Stimulated activated CD8-positive, alpha-beta memory T cell treated with anti-CD3 and anti-CD28 coated beads, Interleukin-15, amount 100 ng/mL, for 24 hours (primary cell): ENCODE data around the gene GALNT10.
A peak's percentile ranks its signal among the peaks of the same experiment; 100 is the strongest.

ENCODE experiments used
- DNase-seq: peaks from one replicate; pipeline ENCODE4 v3.0.0-alpha.2; 2020; ENCODE audit warnings: low read depth

Gene GALNT10

DNA sequence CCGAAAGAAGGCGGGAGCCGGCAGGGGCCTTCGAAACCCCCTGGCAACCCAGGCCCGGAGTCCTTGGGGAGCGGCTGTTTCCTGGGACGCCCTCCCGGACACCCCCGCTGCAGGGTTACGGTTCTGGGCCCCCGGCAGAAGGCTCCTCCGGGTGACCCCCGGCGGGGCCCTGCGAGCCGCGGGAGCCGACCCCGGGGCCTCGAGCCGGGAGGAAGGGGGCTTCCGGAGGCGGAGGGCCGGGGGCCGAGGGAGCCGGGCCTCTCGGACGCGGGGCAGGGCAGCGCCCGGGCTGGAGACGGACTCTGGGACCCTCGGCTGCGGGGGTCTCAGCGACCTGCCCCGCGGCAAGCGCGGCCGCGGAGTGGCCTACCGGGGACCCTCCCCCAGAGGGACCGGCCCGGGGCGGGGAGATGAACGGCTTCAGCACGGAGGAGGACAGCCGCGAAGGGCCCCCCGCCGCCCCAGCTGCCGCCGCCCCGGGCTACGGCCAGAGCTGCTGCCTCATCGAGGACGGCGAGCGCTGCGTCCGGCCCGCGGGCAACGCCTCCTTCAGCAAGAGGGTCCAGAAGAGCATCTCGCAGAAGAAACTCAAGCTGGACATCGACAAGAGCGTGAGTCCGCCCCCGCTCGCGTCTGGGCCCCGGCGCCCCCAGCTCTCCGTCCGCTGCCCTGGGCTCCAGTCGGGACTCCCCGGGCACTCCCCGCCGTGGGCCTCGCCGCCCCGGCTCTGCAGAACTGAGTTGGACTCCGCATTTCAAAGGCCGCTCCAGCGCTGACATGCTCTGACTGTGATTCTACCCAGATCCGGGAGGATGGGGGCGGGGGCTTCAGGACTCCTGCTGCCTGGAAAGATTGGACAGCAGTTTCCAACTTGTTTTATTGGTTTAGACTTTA, 255.9 kb downstream of the GALNT10 start:
- DNase-seq, result peak; percentile 7

DNA sequence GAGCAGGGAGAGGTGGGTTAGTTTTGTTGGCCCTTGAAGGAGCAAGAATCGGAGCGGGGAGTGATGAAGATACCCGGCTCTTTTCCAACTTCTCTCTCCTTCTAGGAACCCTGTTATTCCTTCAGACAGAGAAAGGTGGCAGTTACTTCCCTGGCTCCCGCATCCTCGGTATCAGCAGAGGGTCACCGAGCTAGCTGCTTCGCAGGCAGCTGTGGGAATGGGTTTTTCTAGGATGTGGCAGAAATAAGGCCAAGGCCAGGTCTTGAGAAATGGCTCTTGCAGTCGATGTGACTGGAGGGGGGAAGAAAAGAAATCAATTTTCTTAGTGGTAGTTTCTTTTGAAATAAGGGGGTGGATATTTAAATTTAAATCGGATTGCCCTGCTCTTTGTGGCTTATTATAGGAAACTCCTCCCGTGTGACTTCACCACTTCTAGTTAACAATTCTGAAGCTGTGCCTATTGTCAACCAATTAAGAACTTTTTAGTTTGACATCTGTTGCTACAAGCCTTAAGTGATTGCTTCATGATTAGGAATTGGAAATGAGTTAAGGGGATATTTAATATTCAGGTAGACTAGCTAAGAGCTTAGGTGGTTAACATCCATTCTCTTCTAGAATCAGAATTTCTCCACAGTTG, 256.7 kb downstream of the GALNT10 start:
- no peak for DNase-seq

DNA sequence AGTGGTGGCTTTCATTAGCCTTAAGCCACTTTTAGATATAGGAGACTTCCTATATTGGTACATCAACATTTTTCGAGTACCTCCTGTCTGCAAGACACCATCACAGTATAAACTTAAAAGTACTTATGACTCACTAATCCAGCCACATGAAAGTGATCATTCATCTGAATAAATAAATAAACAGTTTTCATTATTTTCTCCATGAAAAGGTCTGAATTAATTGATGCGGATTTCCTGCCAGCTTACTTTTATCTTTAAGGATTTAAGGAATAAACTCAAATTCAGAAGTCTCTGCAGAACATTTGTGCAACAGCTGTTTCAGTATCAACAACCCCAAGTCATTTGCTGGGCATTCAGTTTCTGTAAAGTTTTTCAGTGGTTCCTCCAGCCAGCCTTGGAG, 259.3 kb downstream of the GALNT10 start:
- no peak for DNase-seq

DNA sequence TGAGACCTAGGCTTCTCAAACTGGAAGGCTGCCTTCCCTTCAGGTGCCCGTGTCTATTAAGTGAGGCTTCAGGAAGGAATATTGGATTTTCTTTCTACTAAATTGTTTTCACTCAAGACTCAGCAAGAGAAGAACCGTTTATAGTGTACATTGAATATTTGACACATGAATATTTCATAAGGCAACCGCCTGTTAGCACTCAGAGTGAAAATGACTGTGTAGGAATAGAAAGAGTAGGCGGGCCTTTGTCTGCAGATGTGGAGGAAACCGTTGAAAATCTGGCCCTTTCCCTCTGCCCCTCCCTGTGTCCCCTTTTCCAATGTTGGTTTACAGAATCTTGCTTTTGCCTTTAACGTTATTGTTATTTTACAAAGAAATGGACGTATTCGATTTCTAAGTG, 261.4 kb downstream of the GALNT10 start:
- no peak for DNase-seq

DNA sequence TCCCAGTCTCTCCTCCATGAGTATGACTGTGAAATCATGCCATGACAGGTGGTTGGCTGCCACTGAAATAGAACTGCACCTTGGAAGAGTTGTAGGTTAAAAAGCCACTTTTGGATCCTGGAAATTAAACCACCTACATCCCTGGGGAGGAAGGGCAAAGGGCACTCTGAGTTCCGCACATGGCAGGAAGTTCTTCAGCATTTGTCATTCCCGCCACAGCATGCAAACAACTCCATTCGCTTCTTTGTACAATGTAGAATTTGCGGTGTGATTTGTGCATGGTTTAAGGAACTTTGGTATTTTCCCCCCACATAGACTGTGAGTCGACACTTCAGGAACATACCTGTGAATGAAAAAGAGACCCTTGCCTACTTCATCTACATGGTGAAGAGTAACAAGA, 265.1 kb downstream of the GALNT10 start:
- DNase-seq, result no peak

DNA sequence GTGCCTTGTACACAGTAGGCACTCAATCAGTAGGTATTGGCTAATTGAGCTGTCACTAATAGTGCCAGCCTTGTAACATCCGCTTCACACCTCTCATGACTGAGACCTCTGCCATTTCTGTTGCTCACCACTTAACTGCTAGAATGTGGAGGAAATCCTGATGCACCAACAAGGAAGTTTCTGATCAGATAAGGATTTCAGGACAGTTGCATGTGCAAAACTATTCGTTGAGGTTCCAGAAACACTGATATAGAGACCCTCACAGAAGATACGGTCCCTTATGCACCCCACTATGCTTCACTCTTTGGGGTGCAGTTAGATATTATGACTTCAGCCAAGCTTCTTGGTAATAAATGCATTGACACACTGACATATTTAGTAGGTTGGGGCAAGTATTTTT, 266.0 kb downstream of the GALNT10 start:
- no peak for DNase-seq

DNA sequence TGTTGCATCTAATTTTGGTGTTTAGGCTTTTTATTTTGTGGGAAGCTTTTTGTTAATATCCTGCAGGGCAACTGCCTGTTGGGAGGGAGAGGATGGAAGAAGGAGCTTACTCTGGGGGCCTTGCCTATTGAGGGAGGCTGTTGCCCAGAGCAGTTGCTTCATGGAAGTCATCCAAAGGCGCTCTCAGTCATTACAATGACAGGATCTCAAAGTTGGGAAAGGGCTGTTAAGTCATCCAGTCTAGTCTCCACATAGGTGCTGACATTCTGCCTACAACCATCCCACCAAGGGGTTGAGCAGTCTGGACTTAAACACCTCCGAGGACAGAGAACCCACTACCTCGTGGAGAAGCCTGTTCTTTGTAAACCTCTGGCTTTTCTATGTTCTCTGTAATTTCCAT, 268.5 kb downstream of the GALNT10 start:
- DNase-seq, result no peak

DNA sequence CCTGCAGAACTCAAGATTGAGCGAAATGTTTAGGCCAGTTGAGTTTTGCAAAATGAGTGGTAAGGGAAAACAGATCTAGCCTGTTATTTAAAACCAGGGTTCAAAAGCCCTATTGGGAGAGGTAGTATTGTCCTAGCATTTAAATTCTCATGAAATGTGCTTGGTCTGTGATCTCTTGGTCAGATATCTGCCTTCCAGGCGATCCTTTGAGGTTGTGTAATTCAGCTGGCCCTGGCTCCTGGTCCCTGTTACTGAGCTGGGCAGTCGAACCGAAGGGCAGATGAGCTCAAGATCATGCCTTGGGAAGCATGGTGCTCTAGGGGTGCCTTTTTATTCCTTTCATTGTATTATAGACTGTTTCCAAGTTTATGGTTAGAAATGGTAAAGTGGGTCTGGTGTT, 269.6 kb downstream of the GALNT10 start:
- no peak for DNase-seq

DNA sequence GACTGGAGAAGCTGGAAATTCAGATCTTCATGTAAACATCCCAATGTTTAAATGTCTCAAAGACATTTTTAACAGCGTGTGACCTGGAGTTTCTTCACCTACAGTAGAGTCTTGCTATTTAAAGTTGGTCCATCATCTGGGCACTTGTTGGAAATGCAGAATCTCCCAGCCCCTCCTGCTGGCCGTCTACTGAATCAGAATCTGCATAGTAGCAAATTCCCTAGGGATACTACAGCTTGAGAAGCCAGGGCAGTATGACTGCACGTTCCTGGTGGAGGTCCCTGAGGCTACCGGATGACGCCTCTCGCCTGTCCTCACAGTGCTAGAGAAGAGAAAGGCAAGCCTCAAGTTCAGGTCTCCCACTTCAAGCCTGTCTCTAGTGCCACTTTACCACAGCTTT, 271.0 kb downstream of the GALNT10 start:
- no peak for DNase-seq

DNA sequence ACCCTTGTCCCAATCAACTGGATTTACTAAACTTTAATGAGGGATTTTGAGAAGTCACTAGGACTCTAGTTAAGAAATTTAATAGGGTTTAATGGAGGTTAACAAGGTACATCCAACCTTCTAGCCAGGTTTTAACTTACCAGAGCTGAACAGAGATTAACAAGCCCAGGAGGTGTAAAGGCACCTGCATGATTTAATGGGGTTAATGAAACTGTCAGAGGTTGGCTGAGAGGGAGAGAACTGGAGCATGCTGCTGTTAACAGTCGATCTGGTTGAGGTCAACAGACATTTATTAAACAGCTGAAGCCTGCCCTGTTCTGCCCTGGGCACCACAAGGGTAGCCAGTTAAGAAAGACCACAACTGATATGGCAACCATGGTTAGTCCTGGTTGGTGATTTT, 273.9 kb downstream of the GALNT10 start:
- no peak for DNase-seq

DNA sequence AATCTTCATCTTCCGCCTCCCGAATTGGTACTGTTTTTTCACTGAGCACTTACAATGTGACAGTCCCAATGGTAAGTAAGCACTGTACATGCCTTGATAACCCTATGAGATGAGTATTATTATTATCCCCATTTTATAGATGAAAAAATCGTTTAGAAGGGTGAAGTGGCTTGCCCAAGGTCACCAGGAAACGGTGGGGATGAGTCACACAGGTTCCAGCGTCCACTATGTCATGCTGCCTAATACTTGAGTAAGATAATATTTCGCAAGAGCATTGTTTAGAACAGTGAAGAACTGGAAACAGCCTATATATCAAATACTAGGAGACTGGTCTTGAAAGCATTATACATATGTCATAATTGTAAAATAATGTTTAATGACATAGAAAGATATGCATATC, 274.6 kb downstream of the GALNT10 start:
- no peak for DNase-seq

DNA sequence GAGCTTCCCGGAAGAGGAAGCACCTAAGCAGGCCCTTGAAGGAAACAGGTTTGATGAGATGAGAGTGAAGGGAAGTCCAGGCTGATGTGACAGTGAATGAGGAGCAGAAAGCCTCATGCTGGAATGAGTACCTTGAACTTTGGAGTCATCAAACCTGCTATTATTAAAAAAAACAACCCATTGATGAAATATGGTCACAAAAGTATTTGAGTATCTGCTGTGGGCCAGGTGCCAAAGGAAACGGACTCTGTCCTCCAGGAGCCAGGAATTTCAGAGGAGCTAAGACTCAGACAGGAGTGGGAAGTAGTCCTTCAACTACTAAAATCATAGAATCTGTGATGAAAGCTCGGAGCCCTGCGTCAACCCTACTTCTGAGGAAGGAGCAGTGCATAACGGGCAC, 275.6 kb downstream of the GALNT10 start:
- no peak for DNase-seq

DNA sequence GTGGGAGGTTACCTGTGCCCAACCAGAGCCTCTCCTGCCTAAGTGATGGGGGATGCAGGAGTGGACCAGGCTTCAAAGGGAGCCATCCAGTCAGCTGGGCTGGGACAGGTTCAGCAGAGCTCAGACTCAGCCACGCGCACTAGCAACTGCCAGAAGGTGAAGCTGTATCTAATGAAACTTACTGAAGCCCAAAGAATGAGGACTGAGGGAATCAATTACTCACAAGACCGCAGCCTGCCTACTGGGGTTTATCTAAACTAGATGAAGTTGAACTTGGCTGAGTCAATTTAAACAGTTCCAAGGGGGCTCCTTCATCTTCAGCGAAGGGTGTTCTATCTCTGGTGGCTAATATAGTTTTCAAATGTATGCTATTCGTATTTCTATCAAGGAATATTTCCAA, 276.1 kb downstream of the GALNT10 start:
- DNase-seq, result no peak

DNA sequence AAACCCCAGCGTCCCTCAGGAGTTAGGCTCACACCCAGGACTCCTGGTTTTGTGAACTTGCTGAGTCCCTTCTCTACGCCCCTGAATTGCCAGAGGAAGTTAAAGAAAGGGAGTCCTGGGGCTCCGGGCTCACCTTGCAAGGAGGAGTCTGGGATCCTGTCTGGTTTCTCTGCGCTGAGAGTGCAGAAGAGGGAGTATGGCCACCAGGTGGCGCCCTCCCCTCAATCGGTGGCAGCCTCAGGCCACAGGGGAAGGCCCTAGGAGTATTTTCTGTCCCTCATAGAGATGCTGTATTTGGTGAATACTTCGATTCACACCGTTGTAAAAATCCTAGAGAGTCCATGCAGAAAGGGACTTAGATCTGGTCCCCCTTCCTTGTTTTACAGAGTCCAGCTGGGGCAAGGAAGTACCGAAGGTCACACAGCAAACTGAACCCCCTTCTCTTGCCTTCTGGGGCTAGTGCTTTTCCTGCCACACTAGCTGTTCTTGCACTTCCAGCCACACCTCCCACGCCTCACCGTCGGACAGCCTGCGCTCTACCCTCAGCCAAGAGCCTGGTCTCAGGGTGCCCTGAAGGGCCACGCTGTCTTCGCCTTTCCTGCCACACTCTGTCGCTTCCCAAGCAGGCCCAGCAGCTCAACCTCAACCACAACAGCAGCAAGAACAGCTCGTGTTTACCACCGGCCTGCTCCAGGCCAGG, 277.3 kb downstream of the GALNT10 start:
- DNase-seq, result peak; percentile 77

DNA sequence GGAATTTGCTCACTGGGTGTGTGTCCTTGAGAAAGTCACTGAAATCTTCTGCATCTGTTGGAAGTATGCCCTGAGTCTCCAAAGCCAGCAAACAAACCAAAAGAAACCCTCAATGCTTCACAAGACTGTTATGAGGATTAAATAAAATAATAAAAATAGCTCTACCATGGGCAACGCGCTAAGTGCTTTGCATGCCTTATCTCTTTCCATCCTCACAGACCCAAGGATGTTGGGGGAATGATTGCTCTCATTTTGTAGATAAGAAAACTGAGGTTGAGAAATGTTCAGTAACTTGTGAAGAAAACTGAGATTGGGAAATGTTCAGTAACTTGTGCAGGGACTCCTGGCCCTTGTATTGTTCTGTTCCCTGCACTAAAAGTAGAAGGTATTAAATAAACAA, 279.6 kb downstream of the GALNT10 start:
- no peak for DNase-seq
